Measurements from ENCODE around the gene ZNF280D. TPM values are rescaled to one million over a fixed set of nuclear protein-coding genes. Genes with fewer than 3 reads are reported as not detected.

ZNF280D gene
- polyA plus RNA-seq, 6 donors from 2014 or later, result 14.5 to 19.6 (median 18.0) TPM

- Mint-ChIP-seq H3K4me3 (no peak overlapping the region), H3K9me3 (peaks cover 0 to 13% (median 0%) of the 10 kb centered on the region in 7 donors)
Observed at GRCh38 chr15:56737791-56738190, 4.5 kb upstream of the ZNF280D start.

GRCh38 chr15:56736881-56737707, 3.8 kb upstream of the ZNF280D start:
- H3K36me3 Mint-ChIP-seq, result peaks cover 0 to 6% of the 10 kb centered on the region in 2 donors
- no peak overlapping the region for H3K27ac Mint-ChIP-seq
- ATAC-seq (ENCODE audit: low read depth in 2 of 2), result no peak
- H3K4me1 Mint-ChIP-seq, result peaks cover 5 to 9% (median 8%) of the 10 kb centered on the region in 3 donors
- H3K9me3 Mint-ChIP-seq, result peaks cover 0 to 13% (median 0%) of the 10 kb centered on the region in 7 donors
- no peaks in the 10 kb centered on the region for H3K27me3 Mint-ChIP-seq
- no peak overlapping the region for H3K4me3 Mint-ChIP-seq
- no peak for DNase-seq

More at GRCh38 chr15:56737791-56738190, 4.5 kb upstream of the ZNF280D start:
- no peaks in the 10 kb centered on the region for H3K27me3 Mint-ChIP-seq
- no peak for DNase-seq
- peaks cover 0 to 3% of the 10 kb centered on the region in 2 donors for H3K36me3 Mint-ChIP-seq
- H3K4me1 Mint-ChIP-seq, result peaks cover 1 to 2% (median 2%) of the 10 kb centered on the region in 3 donors
- no peak for ATAC-seq (ENCODE audit: low read depth in 2 of 2)
- H3K27ac Mint-ChIP-seq, result no peak overlapping the region

- ATAC-seq (ENCODE audit: low read depth in 2 of 2) (no peak), DNase-seq (no peak)
- Mint-ChIP-seq H3K36me3 (peaks cover 0 to 6% of the 10 kb centered on the region in 2 donors), H3K4me3 (no peak overlapping the region), H3K9me3 (peaks cover 0 to 13% (median 0%) of the 10 kb centered on the region in 7 donors), H3K27me3 (no peaks in the 10 kb centered on the region), H3K27ac (no peak overlapping the region), H3K4me1 (peaks cover 5 to 17% (median 16%) of the 10 kb centered on the region in 3 donors)
Observed at GRCh38 chr15:56736308-56736707, 3.0 kb upstream of the ZNF280D start.

- H3K36me3 Mint-ChIP-seq, result peaks cover 0 to 6% of the 10 kb centered on the region in 2 donors
- ATAC-seq (ENCODE audit: low read depth in 2 of 2), result no peak
- no peaks in the 10 kb centered on the region for H3K27me3 Mint-ChIP-seq
- H3K4me3 Mint-ChIP-seq, result peak overlapping the region in 1 of 8 donors; percentile 90
- DNase-seq, result no peak
- H3K9me3 Mint-ChIP-seq, result peaks cover 0 to 13% (median 0%) of the 10 kb centered on the region in 7 donors
- H3K27ac Mint-ChIP-seq, result peak overlapping the region in 1 of 6 donors; percentile 4
- H3K4me1 Mint-ChIP-seq, result peaks cover 9 to 24% (median 23%) of the 10 kb centered on the region in 3 donors
Observed at GRCh38 chr15:56735589-56735988, 2.3 kb upstream of the ZNF280D start.

DNA sequence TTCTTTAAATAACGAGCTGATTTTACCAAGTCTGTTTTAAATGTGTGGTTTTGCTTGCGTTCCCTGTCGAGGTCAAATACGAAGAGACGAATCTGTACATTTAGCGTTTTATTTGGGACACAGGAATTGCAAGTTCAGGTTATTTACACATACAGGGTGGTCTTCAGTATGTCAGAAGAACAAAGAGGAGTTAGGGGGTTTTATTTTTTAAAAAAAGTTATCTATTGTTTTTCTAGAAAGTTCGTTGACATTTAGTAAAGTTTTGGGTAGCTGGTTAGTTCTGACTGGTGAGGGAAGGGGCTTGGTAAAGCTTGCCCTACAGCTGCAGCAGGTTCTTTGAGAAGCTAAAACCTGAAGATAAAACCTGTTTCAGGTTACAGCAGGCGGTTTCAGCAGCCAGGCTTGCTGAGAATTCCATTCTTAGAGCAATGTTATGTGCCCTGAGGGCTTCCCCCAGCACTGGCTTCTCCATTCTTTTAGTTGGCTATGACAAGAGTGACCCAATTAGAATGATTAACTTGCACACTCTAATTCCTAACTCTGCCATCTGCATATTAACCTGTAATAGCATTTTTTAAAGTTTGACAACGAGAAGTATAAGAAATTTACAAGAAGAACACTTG, 815 bp upstream of the ZNF280D start:
- Mint-ChIP-seq H3K27ac (peak overlapping the region in 4 of 6 donors; percentile 9 to 71 (median 21)), H3K36me3 (peaks cover 0 to 6% of the 10 kb centered on the region in 2 donors), H3K27me3 (no peaks in the 10 kb centered on the region), H3K4me3 (peak overlapping the region; percentile 40 to 97 (median 82)), H3K9me3 (peaks cover 0 to 13% (median 0%) of the 10 kb centered on the region in 7 donors), H3K4me1 (peaks cover 11 to 31% (median 27%) of the 10 kb centered on the region in 3 donors)
- no peak for DNase-seq
- no peak for ATAC-seq (ENCODE audit: low read depth in 2 of 2)

DNA sequence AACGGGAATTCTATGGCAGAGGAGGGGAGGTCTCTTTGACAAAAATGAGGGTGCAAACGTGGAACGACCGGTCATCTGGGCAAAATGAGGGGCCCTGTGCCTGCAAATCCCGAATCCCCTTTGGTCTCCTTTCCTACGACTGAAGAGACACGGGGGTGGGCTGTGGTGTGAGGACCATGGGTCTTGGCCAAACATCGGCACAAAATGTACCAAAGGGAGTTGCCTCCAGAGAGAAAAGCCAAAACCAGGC, 498 bp downstream of the ZNF280D start:
- peak overlapping the region; percentile 90 to 98 (median 96) for H3K4me3 Mint-ChIP-seq
- peaks cover 0 to 6% of the 10 kb centered on the region in 2 donors for H3K36me3 Mint-ChIP-seq
- H3K4me1 Mint-ChIP-seq, result peaks cover 11 to 36% (median 31%) of the 10 kb centered on the region in 3 donors
- peak overlapping the region; percentile 92 to 97 (median 95) for H3K27ac Mint-ChIP-seq
- DNase-seq, result no peak
- H3K9me3 Mint-ChIP-seq, result peaks cover 0 to 13% (median 0%) of the 10 kb centered on the region in 7 donors
- no peaks in the 10 kb centered on the region for H3K27me3 Mint-ChIP-seq
- no peak for ATAC-seq (ENCODE audit: low read depth in 2 of 2)

GRCh38 chr15:56732135-56732885, 999 bp downstream of the ZNF280D start:
- Mint-ChIP-seq H3K9me3 (peaks cover 0 to 13% (median 0%) of the 10 kb centered on the region in 7 donors), H3K36me3 (peaks cover 0 to 6% of the 10 kb centered on the region in 2 donors), H3K27me3 (no peaks in the 10 kb centered on the region), H3K27ac (peak overlapping the region; percentile 84 to 97 (median 95)), H3K4me3 (peak overlapping the region; percentile 90 to 98 (median 96)), H3K4me1 (peaks cover 15 to 37% (median 33%) of the 10 kb centered on the region in 3 donors)
- DNase-seq, result no peak
- ATAC-seq (ENCODE audit: low read depth in 2 of 2), result no peak

GRCh38 chr15:56731548-56731947, 1.8 kb downstream of the ZNF280D start:
- H3K4me1 Mint-ChIP-seq, result peaks cover 19 to 45% (median 40%) of the 10 kb centered on the region in 3 donors
- ATAC-seq (ENCODE audit: low read depth in 2 of 2) (no peak), DNase-seq (no peak)
- H3K27ac Mint-ChIP-seq, result peak overlapping the region in 3 of 6 donors; percentile 56 to 95 (median 57)
- H3K9me3 Mint-ChIP-seq, result peaks cover 0 to 13% (median 0%) of the 10 kb centered on the region in 7 donors
- H3K4me3 Mint-ChIP-seq, result peak overlapping the region in 7 of 8 donors; percentile 80 to 98 (median 95)
- H3K36me3 Mint-ChIP-seq, result peaks cover 0 to 6% of the 10 kb centered on the region in 2 donors
- no peaks in the 10 kb centered on the region for H3K27me3 Mint-ChIP-seq

DNA sequence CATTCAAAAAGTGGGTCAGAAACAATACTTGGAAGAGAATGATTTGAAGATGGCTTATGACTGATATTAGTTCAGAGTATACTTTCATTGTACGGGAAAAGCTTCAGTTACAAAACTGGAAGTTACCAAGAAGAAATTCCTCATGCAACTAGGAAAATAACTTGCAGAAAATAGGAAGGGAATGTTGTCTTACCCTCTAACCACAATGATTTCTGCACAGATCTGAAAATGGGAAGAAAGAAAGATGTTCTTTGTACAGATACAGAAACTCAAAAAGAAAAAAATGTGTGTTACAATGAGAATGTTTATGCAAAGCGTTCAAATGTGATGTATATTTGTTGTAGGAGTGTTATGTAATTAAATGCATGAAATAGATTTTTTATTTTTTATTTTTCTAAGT, 3.7 kb downstream of the ZNF280D start:
- ATAC-seq (ENCODE audit: low read depth in 2 of 2) (no peak), DNase-seq (no peak)
- no peaks in the 10 kb centered on the region for H3K27me3 Mint-ChIP-seq
- peaks cover 23 to 52% (median 43%) of the 10 kb centered on the region in 3 donors for H3K4me1 Mint-ChIP-seq
- H3K9me3 Mint-ChIP-seq, result peaks cover 0 to 8% (median 0%) of the 10 kb centered on the region in 7 donors
- peaks cover 6 to 7% of the 10 kb centered on the region in 2 donors for H3K36me3 Mint-ChIP-seq
- peak overlapping the region in 1 of 8 donors; percentile 27 for H3K4me3 Mint-ChIP-seq
- H3K27ac Mint-ChIP-seq, result peak overlapping the region in 1 of 6 donors; percentile 68

- H3K27ac Mint-ChIP-seq, result no peak overlapping the region
Observed at GRCh38 chr15:56725386-56725785, 7.9 kb downstream of the ZNF280D start.

GRCh38 chr15:56724232-56724631, 9.1 kb downstream of the ZNF280D start:
- Mint-ChIP-seq H3K36me3 (peaks cover 0 to 20% of the 10 kb centered on the region in 2 donors), H3K27me3 (no peaks in the 10 kb centered on the region), H3K27ac (peak overlapping the region in 3 of 6 donors; percentile 23 to 51 (median 43)), H3K4me1 (peaks cover 38 to 54% (median 52%) of the 10 kb centered on the region in 3 donors), H3K4me3 (peak overlapping the region in 2 of 8 donors; percentile 25 to 35), H3K9me3 (peaks cover 0 to 5% (median 0%) of the 10 kb centered on the region in 7 donors)
- DNase-seq (no peak), ATAC-seq (ENCODE audit: low read depth in 2 of 2) (no peak)

More at GRCh38 chr15:56725386-56725785, 7.9 kb downstream of the ZNF280D start:
- H3K27me3 Mint-ChIP-seq, result no peaks in the 10 kb centered on the region
- H3K9me3 Mint-ChIP-seq, result peaks cover 0 to 5% (median 0%) of the 10 kb centered on the region in 7 donors
- peaks cover 30 to 49% (median 42%) of the 10 kb centered on the region in 3 donors for H3K4me1 Mint-ChIP-seq
- peaks cover 0 to 17% of the 10 kb centered on the region in 2 donors for H3K36me3 Mint-ChIP-seq
- DNase-seq (no peak), ATAC-seq (ENCODE audit: low read depth in 2 of 2) (no peak)
- peak overlapping the region in 1 of 8 donors; percentile 12 for H3K4me3 Mint-ChIP-seq

- peaks cover 0 to 20% of the 10 kb centered on the region in 2 donors for H3K36me3 Mint-ChIP-seq
- no peak for ATAC-seq (ENCODE audit: low read depth in 2 of 2)
Observed at GRCh38 chr15:56723787-56724186, 9.5 kb downstream of the ZNF280D start.

More at GRCh38 chr15:56723787-56724186, 9.5 kb downstream of the ZNF280D start:
- DNase-seq, result no peak
- peak overlapping the region in 5 of 6 donors; percentile 10 to 51 (median 31) for H3K27ac Mint-ChIP-seq
- H3K4me1 Mint-ChIP-seq, result peaks cover 42 to 55% (median 54%) of the 10 kb centered on the region in 3 donors
- H3K27me3 Mint-ChIP-seq, result no peaks in the 10 kb centered on the region
- peak overlapping the region in 2 of 8 donors; percentile 23 to 33 for H3K4me3 Mint-ChIP-seq
- H3K9me3 Mint-ChIP-seq, result peaks cover 0 to 5% (median 0%) of the 10 kb centered on the region in 7 donors
